GM10847 (cell line): ENCODE data around the gene LRRC52.

ENCODE experiments used
- POLR2A ChIP-seq: IDR thresholded peaks from 2 replicates; pipeline ENCODE4 v1.6.1; 2011; ENCODE audit not compliant: insufficient read length; ENCODE audit errors: extremely low read depth

The LRRC52 gene

DNA sequence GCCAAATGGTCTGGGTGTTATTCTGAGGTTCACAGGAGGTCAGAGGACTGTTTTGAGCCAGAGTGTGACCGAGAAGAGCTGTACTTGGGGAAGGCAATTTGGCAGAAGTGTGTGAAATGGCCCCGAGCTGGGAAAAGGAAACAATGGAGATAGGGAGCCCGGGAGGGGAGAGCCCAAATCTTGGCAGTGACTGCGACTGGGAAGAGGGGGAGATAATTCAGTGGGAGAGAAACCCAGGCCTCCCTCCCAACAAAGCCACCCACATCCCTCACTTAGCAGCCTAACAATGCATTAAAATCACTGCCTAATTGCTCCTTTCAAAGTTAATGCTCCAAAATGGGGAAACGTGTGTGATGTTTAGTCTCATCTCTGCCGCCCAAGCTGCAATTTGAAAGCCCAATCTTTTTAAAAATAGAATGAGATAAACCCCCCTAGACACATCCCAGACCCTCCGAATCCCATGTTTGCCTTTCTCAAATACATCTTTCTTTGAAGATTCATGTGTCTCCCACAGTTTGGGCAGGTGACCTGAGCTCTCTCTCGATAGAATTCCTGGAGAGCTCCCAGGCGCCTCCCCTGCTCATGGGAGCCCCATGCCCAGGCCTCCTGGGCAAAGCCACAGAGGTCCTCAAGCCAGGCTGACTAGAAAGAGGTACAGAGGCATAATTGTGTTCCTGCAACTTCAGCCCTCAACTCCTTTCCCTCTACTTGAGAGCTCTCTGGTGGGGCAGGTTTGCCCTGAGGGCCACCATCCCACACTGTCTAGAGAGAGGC lies 17.3 kb downstream of the LRRC52 start:
- TF ChIP-seq POLR2A, result no peak

DNA sequence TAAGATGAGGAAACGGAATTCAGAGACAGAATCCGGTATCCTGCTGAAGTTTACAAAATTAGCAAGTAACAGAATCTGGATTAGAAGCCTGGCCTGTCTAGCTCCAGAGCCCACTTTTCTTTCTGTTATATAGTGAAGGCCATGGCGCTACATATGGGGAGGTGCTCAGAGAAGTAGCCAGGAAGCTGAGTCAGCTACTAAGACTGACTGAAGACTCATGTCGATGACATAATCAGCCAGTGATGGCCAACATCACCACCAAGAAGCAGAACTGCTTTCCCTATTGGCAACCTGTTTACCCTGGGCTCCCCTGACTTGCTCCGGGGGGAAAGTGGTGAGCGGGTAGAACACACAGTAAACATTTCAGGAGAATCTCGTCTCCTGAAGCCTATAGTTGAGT lies 18.8 kb downstream of the LRRC52 start:
- TF ChIP-seq POLR2A, result no peak

DNA sequence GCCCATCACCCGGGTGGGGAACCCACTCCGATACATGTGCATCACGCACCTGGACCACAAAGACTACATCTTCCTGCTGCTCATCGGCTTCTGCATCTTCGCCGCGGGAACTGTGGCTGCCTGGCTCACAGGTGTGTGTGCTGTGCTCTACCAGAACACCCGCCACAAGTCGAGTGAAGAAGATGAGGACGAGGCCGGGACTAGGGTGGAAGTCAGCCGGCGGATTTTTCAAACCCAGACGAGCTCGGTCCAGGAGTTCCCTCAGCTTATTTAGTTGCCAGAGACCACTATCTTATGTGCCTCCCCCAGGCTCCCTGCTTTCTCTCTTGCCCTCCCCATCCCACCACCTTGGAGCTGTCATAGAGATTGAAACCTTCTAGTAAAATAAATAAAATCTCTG lies 19.8 kb downstream of the LRRC52 start:
- no peak for TF ChIP-seq POLR2A

DNA sequence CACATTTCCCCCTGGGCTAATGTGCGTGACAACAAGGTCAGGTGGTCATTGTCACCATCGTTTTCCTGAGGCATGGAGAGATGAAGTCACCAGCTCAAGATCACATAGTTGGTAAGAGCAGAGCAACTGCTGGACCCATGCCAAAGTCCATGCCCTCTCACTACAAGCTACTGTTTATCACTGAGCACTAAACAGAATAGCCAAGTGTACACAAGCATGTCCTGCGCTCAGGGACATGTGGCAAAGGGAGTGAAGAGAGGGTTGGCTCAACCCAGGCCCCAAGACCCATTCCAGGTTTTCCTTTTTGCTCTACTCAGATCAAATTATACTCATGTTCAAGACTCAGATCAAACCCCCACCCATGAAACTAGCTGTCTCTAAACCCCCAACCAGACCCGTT lies 20.8 kb downstream of the LRRC52 start:
- no peak for TF ChIP-seq POLR2A

DNA sequence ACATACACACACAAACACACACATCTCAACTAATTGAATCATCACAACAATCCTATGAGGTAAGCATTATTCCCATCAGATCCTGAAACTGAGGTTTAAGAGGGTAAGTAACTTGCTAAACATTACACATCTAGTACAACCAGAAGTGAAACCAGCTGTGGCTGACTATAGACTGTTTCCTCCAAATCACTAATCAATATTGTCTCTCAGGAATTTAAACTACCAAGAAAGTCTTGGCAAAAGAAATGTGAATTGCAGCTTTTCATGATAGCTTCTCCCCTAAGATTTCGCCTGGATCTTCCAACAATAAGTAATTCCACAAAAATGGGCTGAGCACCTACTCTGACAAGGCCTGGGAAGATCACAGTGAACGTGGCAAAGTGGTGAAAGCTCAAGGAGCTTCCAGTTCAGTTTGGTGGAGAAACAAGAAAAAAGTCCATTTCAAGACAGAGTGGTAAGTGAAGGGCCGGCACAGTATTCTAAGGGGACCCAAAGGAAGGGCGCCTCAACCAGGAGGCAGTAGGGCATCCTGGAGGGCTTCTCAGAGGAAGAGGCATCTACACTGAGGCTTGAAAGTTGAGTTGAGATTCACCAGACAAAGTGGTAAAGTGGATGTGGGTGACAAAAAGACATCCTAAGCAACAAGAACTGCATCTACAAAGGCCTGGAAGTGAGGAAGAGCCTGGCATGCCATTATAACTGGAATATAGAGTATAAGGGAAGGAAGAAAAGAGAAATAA lies 22.1 kb downstream of the LRRC52 start:
- no peak for TF ChIP-seq POLR2A

DNA sequence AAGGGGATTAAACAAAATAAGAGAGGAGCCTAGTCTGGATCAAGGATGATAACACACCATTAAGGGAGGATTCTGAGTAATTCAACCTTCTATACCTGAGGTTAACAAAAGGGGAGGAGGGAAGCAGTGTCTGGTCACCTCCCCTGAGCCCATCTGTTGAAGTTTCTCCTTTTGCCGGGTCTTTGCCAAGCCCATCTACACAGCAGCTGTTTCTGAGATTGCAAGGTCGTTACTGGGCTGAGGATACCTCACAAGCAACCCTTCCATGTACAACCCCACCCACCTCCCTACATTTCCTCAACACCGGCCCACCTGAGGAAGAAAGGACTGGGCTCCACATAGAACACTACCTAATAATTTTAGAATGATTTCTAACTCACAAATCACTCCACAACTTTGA lies 26.3 kb downstream of the LRRC52 start:
- TF ChIP-seq POLR2A, result no peak

DNA sequence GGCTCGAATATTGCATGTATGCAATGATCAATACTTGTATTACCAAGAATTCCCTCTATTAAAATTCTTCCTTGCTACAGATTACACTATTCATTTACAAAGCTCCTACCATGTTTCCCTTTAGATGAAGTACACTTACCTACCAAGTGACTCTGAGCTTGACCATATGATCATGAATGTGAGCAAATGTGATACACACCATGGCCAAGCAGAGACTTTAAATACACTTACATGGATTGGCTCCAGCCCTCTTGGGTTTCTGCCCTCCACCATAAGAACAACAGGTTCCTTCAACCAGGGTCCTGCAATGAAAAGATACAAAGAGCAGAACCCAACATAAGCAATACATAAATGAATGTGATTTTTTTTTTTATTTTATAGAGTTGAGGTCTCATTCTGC lies 30.0 kb downstream of the LRRC52 start:
- no peak for TF ChIP-seq POLR2A

DNA sequence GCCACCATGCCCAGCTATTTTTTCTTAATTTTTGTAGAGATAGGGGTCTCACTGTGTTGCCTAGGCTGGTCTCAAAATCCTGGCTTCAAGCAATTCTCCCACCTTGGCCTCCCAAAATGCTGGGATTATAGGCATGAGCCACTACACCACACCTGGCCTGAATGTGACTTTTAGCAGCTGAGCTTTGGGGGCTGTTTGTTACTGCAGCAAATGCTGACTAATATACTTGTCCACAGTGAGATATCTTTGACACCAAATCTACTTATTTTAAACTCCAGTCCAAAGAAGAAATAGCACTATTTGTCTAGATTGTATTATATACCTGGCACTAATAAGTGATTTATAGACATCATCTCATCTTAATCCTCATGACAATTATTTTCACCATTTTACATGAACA lies 30.5 kb downstream of the LRRC52 start:
- no peak for TF ChIP-seq POLR2A

DNA sequence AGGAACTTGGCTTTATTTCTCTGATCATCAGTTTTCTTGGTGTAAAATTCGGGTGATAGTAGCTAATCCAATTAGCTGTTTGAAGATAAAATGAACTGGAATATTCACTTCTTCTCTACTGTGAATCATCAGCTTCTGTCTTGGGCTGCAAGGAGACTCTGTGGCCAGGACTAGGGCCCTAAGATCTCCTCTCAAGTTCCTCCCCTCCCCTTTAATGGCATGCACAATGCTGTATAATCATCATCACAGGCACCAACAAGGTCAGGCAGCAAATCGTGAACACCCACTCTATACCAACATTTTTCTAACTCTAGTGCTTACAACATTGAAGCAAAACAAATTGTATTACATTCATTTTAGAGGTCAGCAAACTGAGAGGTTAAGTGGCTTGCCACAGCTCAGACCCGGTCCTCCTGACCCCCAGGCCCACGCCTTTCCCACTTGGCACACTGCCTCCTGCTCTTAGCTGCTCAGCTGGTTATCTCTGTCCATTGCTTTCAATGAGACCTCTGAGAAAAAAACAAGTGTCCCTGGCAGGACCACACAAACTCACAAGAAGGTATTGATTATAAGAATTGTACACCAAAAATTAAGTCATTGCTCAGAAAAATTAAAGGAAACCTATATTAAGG lies 31.8 kb downstream of the LRRC52 start:
- no peak for TF ChIP-seq POLR2A

DNA sequence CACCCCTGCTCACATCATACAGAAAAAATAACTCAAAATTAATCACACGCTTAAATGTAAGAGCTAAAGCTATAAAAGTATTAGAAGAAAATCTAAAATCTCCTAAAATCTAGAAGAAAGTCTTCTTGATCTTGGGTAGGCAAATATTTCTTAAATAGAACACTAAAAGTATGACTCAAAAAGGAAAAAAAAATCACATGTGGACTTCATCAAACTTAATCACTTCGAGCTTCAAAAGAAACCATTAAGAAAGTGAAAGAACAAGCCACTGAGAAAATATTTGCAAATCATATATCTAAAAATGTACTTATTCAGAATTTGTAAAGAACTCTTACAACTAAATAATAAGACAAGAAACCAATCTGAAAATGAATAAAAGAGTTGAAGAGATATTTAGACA lies 32.7 kb downstream of the LRRC52 start:
- no peak for TF ChIP-seq POLR2A

DNA sequence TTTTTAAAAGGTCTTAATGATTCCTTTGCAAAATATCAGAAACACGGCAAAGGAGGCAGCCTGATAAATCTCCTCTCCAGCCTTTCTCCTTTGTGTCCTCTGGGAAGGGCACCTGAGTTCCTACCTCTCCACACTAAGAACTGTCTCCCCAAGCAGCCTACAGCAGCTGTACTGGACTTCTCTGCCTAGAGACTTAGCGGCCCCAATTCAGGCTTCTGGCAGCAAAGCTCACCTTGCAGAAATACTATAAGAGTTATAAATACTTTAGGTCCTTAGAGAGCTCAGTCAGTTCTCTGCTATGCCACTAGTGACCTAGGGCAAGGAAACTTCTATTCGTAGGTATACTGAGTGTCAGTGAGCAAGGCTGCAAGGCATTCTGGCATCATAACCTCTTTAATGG lies 33.9 kb downstream of the LRRC52 start:
- no peak for TF ChIP-seq POLR2A

DNA sequence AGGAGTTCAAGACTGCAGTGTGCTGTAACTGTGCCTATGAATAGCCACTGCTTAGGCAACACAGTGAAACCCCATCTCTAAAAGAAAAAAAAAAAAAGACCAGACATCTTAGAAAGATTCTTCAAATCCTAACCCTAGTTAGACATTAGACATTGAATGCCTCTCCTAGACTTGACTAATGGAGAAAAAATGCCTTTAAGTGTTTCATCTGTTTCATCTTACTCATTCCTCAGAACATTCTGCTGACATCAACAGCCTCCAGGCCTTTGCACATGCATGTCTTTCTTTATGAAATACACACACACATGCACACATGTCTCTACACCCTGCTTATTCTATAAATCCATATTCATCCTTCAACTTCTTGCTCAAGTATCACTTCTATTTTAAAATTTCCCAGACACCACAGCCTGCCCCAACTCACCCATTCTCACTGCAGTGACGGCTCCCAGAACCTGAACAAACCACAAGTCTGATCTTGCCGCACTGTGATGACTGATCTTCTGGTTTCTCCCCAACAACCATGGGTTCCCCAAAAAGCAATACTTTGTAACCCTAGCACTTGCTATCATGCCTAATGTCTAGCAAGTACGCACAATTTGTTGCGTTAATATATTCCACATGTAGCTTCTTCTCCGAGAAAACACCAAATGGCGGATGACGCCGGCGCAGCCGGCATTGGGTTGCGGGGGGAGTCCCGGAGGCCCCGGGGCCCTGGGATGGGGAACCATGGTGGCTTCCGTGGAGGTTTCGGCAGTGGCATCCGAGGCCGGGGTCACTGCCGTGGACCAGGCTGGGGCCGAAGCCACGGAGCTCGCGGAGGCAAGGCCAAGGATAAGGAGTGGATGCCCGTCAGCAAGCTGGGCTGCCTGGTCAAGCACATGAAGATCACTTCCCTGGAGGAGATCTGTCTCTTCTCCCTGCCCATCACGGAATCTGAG lies 37.4 kb downstream of the LRRC52 start:
- TF ChIP-seq POLR2A, result no peak

DNA sequence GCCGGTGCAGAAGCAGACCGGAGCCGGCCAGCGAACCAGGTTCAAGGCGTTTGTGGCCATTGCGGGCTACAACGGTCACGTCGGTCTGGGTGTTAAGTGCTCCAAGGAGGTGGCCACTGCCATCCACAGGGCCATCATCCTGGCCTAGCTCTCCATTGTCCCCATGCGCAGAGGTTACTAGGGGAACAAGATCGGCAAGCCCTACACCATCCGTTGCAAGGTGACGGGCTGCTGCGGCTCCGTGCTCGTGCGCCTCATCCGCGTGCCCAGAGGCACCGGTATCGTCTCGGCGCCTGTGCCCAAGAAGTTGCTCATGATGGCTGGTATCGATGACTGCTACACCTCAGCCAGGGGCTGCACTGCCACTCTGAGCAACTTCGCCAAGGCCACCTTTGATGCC lies 38.1 kb downstream of the LRRC52 start:
- TF ChIP-seq POLR2A, result no peak

DNA sequence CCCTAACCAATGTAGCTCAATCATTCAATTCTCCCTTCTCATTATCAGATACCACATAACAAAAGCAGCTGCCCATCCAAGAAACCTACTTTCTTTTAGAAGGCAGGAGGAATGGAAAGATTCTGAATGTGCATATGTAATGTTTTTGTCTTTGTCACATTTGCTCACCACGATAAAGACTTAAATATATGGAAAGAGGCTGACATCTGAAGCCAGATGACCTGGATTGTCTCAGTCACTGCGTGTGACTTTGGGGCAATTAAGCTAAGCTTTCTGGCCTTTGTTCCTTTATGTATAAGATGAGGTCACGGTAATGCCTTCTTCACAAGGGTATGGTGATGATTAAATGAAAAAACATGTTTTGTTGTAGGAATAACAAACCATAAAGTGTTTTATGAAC lies 42.6 kb downstream of the LRRC52 start:
- TF ChIP-seq POLR2A, result no peak
